GM23338 (cell line): ENCODE data around the gene COL2A1. TPM values are rescaled to one million over a fixed set of nuclear protein-coding genes. Genes with fewer than 3 reads are reported as not detected.

ENCODE experiments used
- ATAC-seq: fragments of 200-7000 bp; cut with Tn5 transposase; 3 replicates; pipeline ENCODE4 v1.9.1; 2020
- DNase-seq: peaks from one replicate; pipeline ENCODE4 v3.0.0-alpha.2; 2015; ENCODE audit warnings: low spot score
- H2AFZ ChIP-seq: fragments of 200-600 bp; sonication (generic); 2 replicates; pipeline ENCODE4 v1.8.0; 2016; ENCODE audit warnings: antibody characterized with exemption, mild to moderate bottlenecking, moderate library complexity
- H3F3A ChIP-seq: fragments of 200-600 bp; sonication (generic); replicated peaks from 2 replicates; pipeline ENCODE4 v1.8.0; 2017; ENCODE audit warnings: antibody characterized with exemption, mixed run types, low read depth
- H3K27ac ChIP-seq: fragments of 200-600 bp; sonication (generic); 2 replicates; pipeline ENCODE4 v1.6.1; 2016; ENCODE audit warnings: low read depth
- H3K27me3 ChIP-seq: fragments of 200-600 bp; sonication (generic); 2 replicates; pipeline ENCODE4 v1.8.0; 2016; ENCODE audit warnings: mild to moderate bottlenecking, mixed run types, moderate library complexity; ENCODE audit not compliant: insufficient read depth
- H3K36me3 ChIP-seq: fragments of 200-600 bp; sonication (generic); 2 replicates; pipeline ENCODE4 v1.8.0; 2016; ENCODE audit warnings: mild to moderate bottlenecking; ENCODE audit not compliant: insufficient read depth
- H3K4me1 ChIP-seq: fragments of 200-600 bp; sonication (generic); 2 replicates; pipeline ENCODE4 v1.8.0; 2016; ENCODE audit warnings: mild to moderate bottlenecking, moderate library complexity; ENCODE audit not compliant: insufficient read depth
- H3K4me2 ChIP-seq: fragments of 200-600 bp; sonication (generic); 2 replicates; pipeline ENCODE4 v1.7.1; 2017; ENCODE audit warnings: mixed run types
- H3K4me3 ChIP-seq: fragments of 200-600 bp; sonication (generic); 2 replicates; pipeline ENCODE4 v1.6.1; 2016; ENCODE audit warnings: mixed run types
- H3K79me2 ChIP-seq: fragments of 200-600 bp; sonication (generic); replicated peaks from 2 replicates; pipeline ENCODE4 v1.8.0; 2017; ENCODE audit warnings: mild to moderate bottlenecking; ENCODE audit not compliant: insufficient read depth
- H3K9me2 ChIP-seq: fragments of 200-600 bp; sonication (generic); 2 replicates; pipeline ENCODE4 v1.8.0; 2017; ENCODE audit not compliant: insufficient read depth
- H4K20me1 ChIP-seq: fragments of 200-600 bp; sonication (generic); replicated peaks from 2 replicates; pipeline ENCODE4 v1.8.0; 2017; ENCODE audit warnings: mild to moderate bottlenecking; ENCODE audit not compliant: insufficient read depth
- H3K27ac Mint-ChIP-seq: 2 replicates; pipeline ENCODE4 v1.8.0; 2020; ENCODE audit warnings: inconsistent platforms, mild to moderate bottlenecking, moderate library complexity, mixed read lengths
- H3K27me3 Mint-ChIP-seq: 3 replicates; pipeline ENCODE4 v1.8.0; 2022; ENCODE audit warnings: low read depth, mild to moderate bottlenecking, moderate library complexity, mixed read lengths, inconsistent platforms; ENCODE audit not compliant: insufficient read depth, poor library complexity
- H3K36me3 Mint-ChIP-seq: 3 replicates; pipeline ENCODE4 v1.8.0; 2021; ENCODE audit warnings: low read depth, mild to moderate bottlenecking, inconsistent platforms, moderate library complexity, mixed read lengths
- H3K4me1 Mint-ChIP-seq: 3 replicates; pipeline ENCODE4 v1.8.0; 2020; ENCODE audit warnings: mild to moderate bottlenecking, inconsistent platforms, mixed read lengths
- H3K4me3 Mint-ChIP-seq: 3 replicates; pipeline ENCODE4 v1.8.0; 2021; ENCODE audit warnings: moderate library complexity, mild to moderate bottlenecking, inconsistent platforms, mixed read lengths
- H3K9me3 Mint-ChIP-seq: 3 replicates; pipeline ENCODE4 v1.8.0; 2020; ENCODE audit warnings: moderate library complexity, mild to moderate bottlenecking, inconsistent platforms, mixed read lengths
- CREB1 ChIP-seq: fragments of 250-450 bp; sonication (Bioruptor Pico); IDR thresholded peaks from 2 replicates; pipeline ENCODE4 v1.5.0; 2020; ENCODE audit warnings: low read depth, mild to moderate bottlenecking, moderate library complexity
- CTCF ChIP-seq, 2 experiments: fragments of 200-600 bp in 1 of 2; sonication (generic) in 1 of 2; conservative IDR thresholded peaks; 2 replicates each; pipeline versions ENCODE4 v1.5.1 to v1.6.1; 2016 to 2017; ENCODE audit warnings: antibody characterized with exemption in 2 of 2, low read depth in 2 of 2, mild to moderate bottlenecking in 2 of 2, moderate library complexity in 1 of 2
- ETS1 ChIP-seq: IDR thresholded peaks from 2 replicates; pipeline ENCODE4 v1.6.1; 2016; ENCODE audit warnings: antibody characterized with exemption
- EZH2 ChIP-seq: fragments of 200-600 bp; sonication (generic); IDR thresholded peaks from one replicate; pipeline ENCODE4 v1.8.0; 2017; ENCODE audit warnings: antibody characterized with exemption, mild to moderate bottlenecking, low read depth; ENCODE audit not compliant: unreplicated experiment
- EZH2phosphoT487 ChIP-seq: fragments of 200-600 bp; sonication (generic); IDR thresholded peaks from one replicate; pipeline ENCODE4 v1.8.1; 2018; ENCODE audit warnings: antibody characterized with exemption; ENCODE audit not compliant: unreplicated experiment
- JUNB ChIP-seq: IDR thresholded peaks from one replicate; pipeline ENCODE4 v1.6.1; 2016; ENCODE audit warnings: antibody characterized with exemption; ENCODE audit not compliant: unreplicated experiment
- NANOG ChIP-seq: IDR thresholded peaks from 2 replicates; pipeline ENCODE4 v1.6.1; 2016; ENCODE audit warnings: antibody characterized with exemption, borderline replicate concordance
- POLR2AphosphoS5 ChIP-seq: IDR thresholded peaks from 2 replicates; pipeline ENCODE4 v1.6.1; 2016; ENCODE audit warnings: antibody characterized with exemption, low read depth
- STAT1 ChIP-seq: IDR thresholded peaks from one replicate; pipeline ENCODE4 v1.6.1; 2016; ENCODE audit warnings: antibody characterized with exemption; ENCODE audit not compliant: unreplicated experiment
- ZNF114 ChIP-seq: fragments of 250-450 bp; sonication (Bioruptor Pico); IDR thresholded peaks from 2 replicates; pipeline ENCODE4 v1.5.0; 2020; ENCODE audit warnings: mild to moderate bottlenecking, moderate library complexity
- ZNF331 ChIP-seq: fragments of 250-450 bp; sonication (Bioruptor Pico); IDR thresholded peaks from 2 replicates; pipeline ENCODE4 v1.5.0; 2020; ENCODE audit warnings: low read depth, mild to moderate bottlenecking, moderate library complexity
- polyA plus RNA-seq: library from polyadenylated mRNA; unstranded; fragments of >200 nt; fragmentation: Nextera tagmentation; extraction: Ambion mirVana; gene quantifications from 2 replicates; pipeline ENCODE4 v1.2.1, GENCODE V29; 2016
- total RNA-seq: library from RNA; depleted of rRNA; stranded (reverse); fragments of >200 nt; shearing (Covaris generic); gene quantifications from 2 replicates; pipeline ENCODE4 v1.2.3, GENCODE V29; 2014
- TF ChIP-seq, protein P1 (sequence below): IDR thresholded peaks from one replicate; pipeline ENCODE4 v1.6.1; 2018; ENCODE audit warnings: antibody characterized with exemption; ENCODE audit not compliant: unreplicated experiment
- TF ChIP-seq, protein P2 (sequence below): fragments of 250-450 bp; sonication (Bioruptor Pico); IDR thresholded peaks from 2 replicates; pipeline ENCODE4 v1.5.0; 2020; ENCODE audit warnings: mild to moderate bottlenecking, moderate library complexity

COL2A1 gene
- total and polyA plus RNA-seq, 2 experiments from 2014 or later: 7.0 to 24.6 TPM

DNA sequence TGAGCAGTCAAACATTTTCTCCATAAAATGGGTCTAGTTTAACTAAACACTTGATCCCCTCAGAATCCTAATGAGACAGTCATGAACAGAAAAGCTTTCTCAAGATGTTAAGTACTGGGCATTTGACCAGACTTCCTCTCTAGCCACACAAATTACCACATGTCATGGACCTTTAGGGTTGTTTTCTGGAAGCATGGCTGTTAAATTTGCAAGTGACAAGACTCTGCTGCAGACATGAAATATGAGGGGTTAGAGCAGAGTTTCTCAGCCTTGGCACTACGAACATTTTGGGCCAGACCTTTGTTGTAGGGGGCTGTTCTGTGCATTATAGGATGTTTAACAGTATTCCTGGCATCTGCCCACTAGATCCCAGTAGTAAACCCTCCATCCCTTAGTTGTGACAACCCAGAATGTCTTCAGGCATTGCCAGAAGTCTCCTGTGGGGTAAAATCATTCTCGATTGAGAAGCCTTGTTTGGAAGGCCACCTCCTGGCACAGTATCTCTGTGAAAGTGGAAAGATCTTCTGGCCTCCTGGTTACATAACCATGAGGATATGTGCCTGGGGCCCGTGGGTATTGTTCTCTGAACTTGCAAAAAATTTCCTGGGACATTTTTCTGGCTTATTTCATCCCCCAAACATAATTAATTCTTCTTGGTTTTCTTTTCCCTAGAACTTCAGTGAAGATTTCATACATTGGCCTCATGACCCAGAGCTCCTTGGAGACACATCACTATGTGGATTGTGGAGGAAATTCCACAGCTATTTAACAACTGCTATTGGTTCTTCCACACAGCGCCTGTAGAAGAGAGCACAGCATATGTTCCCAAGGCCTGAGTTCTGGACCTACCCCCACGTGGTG is 36.6 kb downstream of the COL2A1 start:
- peaks cover 10% of the 10 kb centered on the region for H3K4me1 Mint-ChIP-seq
- Histone ChIP-seq H3K9me2 (no peaks in the 10 kb centered on the region), H4K20me1 (peaks cover 3% of the 10 kb centered on the region; the same call in 1 of the 2 replicates), H3K27me3 (peaks cover 16% of the 10 kb centered on the region), H3K4me2 (no peak overlapping the region), H2AFZ (no peak overlapping the region), H3K36me3 (no peaks in the 10 kb centered on the region), H3F3A (no peaks in the 10 kb centered on the region), H3K79me2 (no peaks in the 10 kb centered on the region), H3K4me3 (no peak overlapping the region), H3K27ac (no peak overlapping the region), H3K4me1 (peaks cover 11% of the 10 kb centered on the region; the same call in 1 of the 2 replicates)
- no peak for ATAC-seq
- no peak for DNase-seq
- TF ChIP-seq CREB1 (CRISPR knock-in tag): no peak
- no peak for TF ChIP-seq EZH2
- TF ChIP-seq ZNF331: no peak
- TF ChIP-seq CTCF (conservative IDR thresholded peaks at IDR 0.05; ENCODE audit: low read depth in 2 of 2): no peak
- no peak for TF ChIP-seq STAT1
- TF ChIP-seq POLR2AphosphoS5: no peak
- no peak for TF ChIP-seq ETS1
- no peak for TF ChIP-seq NANOG
- TF ChIP-seq JUNB: no peak
- no peak for TF ChIP-seq EZH2phosphoT487
- no peak for TF ChIP-seq ZNF114 (CRISPR knock-in tag)
- TF ChIP-seq, protein P1, sequence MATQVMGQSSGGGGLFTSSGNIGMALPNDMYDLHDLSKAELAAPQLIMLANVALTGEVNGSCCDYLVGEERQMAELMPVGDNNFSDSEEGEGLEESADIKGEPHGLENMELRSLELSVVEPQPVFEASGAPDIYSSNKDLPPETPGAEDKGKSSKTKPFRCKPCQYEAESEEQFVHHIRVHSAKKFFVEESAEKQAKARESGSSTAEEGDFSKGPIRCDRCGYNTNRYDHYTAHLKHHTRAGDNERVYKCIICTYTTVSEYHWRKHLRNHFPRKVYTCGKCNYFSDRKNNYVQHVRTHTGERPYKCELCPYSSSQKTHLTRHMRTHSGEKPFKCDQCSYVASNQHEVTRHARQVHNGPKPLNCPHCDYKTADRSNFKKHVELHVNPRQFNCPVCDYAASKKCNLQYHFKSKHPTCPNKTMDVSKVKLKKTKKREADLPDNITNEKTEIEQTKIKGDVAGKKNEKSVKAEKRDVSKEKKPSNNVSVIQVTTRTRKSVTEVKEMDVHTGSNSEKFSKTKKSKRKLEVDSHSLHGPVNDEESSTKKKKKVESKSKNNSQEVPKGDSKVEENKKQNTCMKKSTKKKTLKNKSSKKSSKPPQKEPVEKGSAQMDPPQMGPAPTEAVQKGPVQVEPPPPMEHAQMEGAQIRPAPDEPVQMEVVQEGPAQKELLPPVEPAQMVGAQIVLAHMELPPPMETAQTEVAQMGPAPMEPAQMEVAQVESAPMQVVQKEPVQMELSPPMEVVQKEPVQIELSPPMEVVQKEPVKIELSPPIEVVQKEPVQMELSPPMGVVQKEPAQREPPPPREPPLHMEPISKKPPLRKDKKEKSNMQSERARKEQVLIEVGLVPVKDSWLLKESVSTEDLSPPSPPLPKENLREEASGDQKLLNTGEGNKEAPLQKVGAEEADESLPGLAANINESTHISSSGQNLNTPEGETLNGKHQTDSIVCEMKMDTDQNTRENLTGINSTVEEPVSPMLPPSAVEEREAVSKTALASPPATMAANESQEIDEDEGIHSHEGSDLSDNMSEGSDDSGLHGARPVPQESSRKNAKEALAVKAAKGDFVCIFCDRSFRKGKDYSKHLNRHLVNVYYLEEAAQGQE: no peak
- TF ChIP-seq, protein P2, sequence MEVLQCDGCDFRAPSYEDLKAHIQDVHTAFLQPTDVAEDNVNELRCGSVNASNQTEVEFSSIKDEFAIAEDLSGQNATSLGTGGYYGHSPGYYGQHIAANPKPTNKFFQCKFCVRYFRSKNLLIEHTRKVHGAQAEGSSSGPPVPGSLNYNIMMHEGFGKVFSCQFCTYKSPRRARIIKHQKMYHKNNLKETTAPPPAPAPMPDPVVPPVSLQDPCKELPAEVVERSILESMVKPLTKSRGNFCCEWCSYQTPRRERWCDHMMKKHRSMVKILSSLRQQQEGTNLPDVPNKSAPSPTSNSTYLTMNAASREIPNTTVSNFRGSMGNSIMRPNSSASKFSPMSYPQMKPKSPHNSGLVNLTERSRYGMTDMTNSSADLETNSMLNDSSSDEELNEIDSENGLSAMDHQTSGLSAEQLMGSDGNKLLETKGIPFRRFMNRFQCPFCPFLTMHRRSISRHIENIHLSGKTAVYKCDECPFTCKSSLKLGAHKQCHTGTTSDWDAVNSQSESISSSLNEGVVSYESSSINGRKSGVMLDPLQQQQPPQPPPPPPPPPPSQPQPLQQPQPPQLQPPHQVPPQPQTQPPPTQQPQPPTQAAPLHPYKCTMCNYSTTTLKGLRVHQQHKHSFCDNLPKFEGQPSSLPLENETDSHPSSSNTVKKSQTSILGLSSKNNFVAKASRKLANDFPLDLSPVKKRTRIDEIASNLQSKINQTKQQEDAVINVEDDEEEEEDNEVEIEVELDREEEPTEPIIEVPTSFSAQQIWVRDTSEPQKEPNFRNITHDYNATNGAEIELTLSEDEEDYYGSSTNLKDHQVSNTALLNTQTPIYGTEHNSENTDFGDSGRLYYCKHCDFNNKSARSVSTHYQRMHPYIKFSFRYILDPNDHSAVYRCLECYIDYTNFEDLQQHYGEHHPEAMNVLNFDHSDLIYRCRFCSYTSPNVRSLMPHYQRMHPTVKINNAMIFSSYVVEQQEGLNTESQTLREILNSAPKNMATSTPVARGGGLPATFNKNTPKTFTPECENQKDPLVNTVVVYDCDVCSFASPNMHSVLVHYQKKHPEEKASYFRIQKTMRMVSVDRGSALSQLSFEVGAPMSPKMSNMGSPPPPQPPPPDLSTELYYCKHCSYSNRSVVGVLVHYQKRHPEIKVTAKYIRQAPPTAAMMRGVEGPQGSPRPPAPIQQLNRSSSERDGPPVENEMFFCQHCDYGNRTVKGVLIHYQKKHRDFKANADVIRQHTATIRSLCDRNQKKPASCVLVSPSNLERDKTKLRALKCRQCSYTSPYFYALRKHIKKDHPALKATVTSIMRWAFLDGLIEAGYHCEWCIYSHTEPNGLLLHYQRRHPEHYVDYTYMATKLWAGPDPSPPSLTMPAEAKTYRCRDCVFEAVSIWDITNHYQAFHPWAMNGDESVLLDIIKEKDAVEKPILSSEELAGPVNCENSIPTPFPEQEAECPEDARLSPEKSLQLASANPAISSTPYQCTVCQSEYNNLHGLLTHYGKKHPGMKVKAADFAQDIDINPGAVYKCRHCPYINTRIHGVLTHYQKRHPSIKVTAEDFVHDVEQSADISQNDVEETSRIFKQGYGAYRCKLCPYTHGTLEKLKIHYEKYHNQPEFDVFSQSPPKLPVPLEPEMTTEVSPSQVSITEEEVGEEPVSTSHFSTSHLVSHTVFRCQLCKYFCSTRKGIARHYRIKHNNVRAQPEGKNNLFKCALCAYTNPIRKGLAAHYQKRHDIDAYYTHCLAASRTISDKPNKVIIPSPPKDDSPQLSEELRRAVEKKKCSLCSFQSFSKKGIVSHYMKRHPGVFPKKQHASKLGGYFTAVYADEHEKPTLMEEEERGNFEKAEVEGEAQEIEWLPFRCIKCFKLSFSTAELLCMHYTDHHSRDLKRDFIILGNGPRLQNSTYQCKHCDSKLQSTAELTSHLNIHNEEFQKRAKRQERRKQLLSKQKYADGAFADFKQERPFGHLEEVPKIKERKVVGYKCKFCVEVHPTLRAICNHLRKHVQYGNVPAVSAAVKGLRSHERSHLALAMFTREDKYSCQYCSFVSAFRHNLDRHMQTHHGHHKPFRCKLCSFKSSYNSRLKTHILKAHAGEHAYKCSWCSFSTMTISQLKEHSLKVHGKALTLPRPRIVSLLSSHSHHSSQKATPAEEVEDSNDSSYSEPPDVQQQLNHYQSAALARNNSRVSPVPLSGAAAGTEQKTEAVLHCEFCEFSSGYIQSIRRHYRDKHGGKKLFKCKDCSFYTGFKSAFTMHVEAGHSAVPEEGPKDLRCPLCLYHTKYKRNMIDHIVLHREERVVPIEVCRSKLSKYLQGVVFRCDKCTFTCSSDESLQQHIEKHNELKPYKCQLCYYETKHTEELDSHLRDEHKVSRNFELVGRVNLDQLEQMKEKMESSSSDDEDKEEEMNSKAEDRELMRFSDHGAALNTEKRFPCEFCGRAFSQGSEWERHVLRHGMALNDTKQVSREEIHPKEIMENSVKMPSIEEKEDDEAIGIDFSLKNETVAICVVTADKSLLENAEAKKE (CRISPR knock-in tag): no peak
- peaks cover 18% of the 10 kb centered on the region for H3K27me3 Mint-ChIP-seq
- no peaks in the 10 kb centered on the region; the same call in 2 of the 3 replicates for H3K9me3 Mint-ChIP-seq
- H3K36me3 Mint-ChIP-seq: no peaks in the 10 kb centered on the region
- H3K27ac Mint-ChIP-seq: no peak overlapping the region
- H3K4me3 Mint-ChIP-seq: no peak overlapping the region
